Measurements from ENCODE around the gene DOCK2.

DNA sequence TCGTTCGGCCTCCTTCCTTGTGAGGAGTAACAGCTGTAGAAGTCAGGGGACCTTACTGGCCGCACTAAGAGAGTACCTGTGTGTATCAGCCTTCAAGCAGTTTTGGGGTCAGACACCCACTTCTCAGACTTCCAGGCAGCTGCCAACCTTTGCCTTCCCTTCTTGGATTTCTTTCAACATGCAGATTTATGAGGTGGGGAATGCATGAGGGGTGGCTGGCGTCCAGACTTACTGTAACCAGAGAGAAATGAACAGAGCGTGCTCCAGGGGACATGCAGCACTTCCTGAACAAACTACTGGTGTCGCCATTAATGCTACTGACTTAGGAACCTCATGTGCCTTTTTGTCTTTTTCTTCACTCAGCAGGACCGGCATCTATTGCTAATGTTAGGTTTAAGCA is 296.5 kb downstream of the DOCK2 start:
- TF ChIP-seq EP300 (IDR thresholded peaks at IDR 0.05) (no peak), CEBPB (IDR thresholded peaks at IDR 0.05) (no peak), CTCF (IDR thresholded peaks at IDR 0.05) (no peak), MAZ (IDR thresholded peaks at IDR 0.05; ENCODE audit: borderline replicate concordance, low read depth, low read length) (no peak)

All from A549 (cell line).